OCI-LY1 (cell line): ENCODE measurements around the gene DAAM2.

Experiments
- CTCF ChIP-seq: fragments of 200-600 bp; sonication (generic), shearing (Covaris generic); IDR thresholded peaks from 2 replicates; pipeline ENCODE4 v1.5.1; 2017; ENCODE audit warnings: mild to moderate bottlenecking, antibody characterized with exemption, low read length, moderate library complexity, mixed read lengths
- EZH2 ChIP-seq: fragments of 200-600 bp; sonication (generic), shearing (Covaris generic); IDR thresholded peaks from 2 replicates; pipeline ENCODE4 v1.8.0; 2017; ENCODE audit warnings: borderline replicate concordance, mixed run types, mild to moderate bottlenecking, antibody characterized with exemption, low read length, moderate library complexity, mixed read lengths

GRCh38 chr6:39812853-39813533 is 20.8 kb downstream of the DAAM2 start:
- TF ChIP-seq CTCF: no peak
- TF ChIP-seq EZH2: no peak
